Right lobe of liver (tissue), 4 donors: ENCODE results near the gene GET3.

Experiments used
- POLR2A ChIP-seq: fragments of 450-650 bp; IDR thresholded peaks from one replicate; pipeline ENCODE4 v1.6.1; 2017; ENCODE audit warnings: antibody characterized with exemption, mild to moderate bottlenecking
- TF ChIP-seq, protein P1 (sequence below), 4 donors: fragments of 200-600 bp in 3 of 4; fragments of 450-650 bp in 1 of 4; IDR thresholded peaks; one replicate each; pipeline versions ENCODE4 v1.5.1 to v1.8.0; 2016 to 2022; ENCODE audit warnings: antibody characterized with exemption in 4 of 4, mild to moderate bottlenecking in 2 of 4
- donor health status: DM: no; HTN: no; CAD: no.
- donor health status: DM: no; HTN: no; CAD: no.
- donor health status: DM: no; HTN: yes; CAD: no.

DNA sequence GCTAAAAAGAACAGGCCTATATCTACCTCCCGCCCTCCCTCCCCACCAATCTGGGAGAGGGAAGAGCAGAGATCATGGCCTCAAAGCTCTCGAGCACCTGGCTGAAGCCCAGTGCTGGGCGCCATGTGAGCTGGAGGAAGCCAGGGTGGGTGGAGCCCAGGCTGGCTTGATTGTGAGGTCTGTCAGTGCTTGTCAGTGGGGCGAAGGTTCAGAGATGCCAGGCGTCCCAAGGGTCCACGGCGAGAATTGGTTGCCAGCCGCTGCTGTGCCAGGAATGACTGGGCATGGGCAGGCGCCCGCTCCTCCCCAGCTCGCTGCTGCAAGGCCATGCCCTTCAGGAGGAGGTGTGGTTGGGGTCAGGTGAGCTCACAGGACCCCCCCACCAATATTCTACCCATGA is 25.8 kb downstream of the GET3 start:
- TF ChIP-seq, protein P1, sequence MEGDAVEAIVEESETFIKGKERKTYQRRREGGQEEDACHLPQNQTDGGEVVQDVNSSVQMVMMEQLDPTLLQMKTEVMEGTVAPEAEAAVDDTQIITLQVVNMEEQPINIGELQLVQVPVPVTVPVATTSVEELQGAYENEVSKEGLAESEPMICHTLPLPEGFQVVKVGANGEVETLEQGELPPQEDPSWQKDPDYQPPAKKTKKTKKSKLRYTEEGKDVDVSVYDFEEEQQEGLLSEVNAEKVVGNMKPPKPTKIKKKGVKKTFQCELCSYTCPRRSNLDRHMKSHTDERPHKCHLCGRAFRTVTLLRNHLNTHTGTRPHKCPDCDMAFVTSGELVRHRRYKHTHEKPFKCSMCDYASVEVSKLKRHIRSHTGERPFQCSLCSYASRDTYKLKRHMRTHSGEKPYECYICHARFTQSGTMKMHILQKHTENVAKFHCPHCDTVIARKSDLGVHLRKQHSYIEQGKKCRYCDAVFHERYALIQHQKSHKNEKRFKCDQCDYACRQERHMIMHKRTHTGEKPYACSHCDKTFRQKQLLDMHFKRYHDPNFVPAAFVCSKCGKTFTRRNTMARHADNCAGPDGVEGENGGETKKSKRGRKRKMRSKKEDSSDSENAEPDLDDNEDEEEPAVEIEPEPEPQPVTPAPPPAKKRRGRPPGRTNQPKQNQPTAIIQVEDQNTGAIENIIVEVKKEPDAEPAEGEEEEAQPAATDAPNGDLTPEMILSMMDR (IDR thresholded peaks at IDR 0.05) = no peak
- no peak for TF ChIP-seq POLR2A
